ENCODE results near the gene MARCHF10. TPM values are rescaled to one million over a fixed set of nuclear protein-coding genes. Genes with fewer than 3 reads are reported as not detected.

MARCHF10 gene
- total and polyA plus RNA-seq, 9 of the 15 experiments (the other 6 are each of a cell fraction or from before 2014, with no cell fraction given) = not detected

GRCh38 chr17:62781356-62781755, 26.8 kb downstream of the MARCHF10 start (continued):
- TF ChIP-seq THRAP3 (IDR thresholded peaks at IDR 0.05; ENCODE audit: borderline replicate concordance) = no peak

- H3K4me1 ChIP-seq (replicated peaks in 1 of 2; ENCODE audit: control insufficient read depth in 2 of 2, insufficient read depth in 2 of 2, low read length in 2 of 2) = peaks cover 0 to 4% of the 10 kb centered on the region in 2 experiments; a peak in 1 of 5 replicates
- H3K27me3 ChIP-seq (ENCODE audit: control insufficient read depth in 2 of 2, insufficient read depth in 2 of 2, low read length in 2 of 2) = peaks cover 20 to 33% of the 10 kb centered on the region in 2 experiments
- H3K79me2 ChIP-seq (ENCODE audit: control insufficient read depth, insufficient read depth, low read length) = no peaks in the 10 kb centered on the region
- no peak for DNase-seq (ENCODE audit: extremely low read depth in 1 of 4, low spot score in 3 of 4)
- CTCF ChIA-PET (ENCODE audit: low intra/inter-chr PET ratio) = no interaction called here
- H3K9ac ChIP-seq (ENCODE audit: insufficient read depth in 1 of 2, low read depth in 2 of 2, low read length in 2 of 2) = no peak overlapping the region
- H3K9me1 ChIP-seq (ENCODE audit: control insufficient read depth, insufficient read depth, low read length) = no peaks in the 10 kb centered on the region
- no peak overlapping the region for H2AFZ ChIP-seq (ENCODE audit: low read depth, low read length)
- no peaks in the 10 kb centered on the region; the same call in 1 of the 2 replicates for H4K20me1 ChIP-seq (replicated peaks; ENCODE audit: control insufficient read depth, insufficient read depth, low read length)
- WGBS (ENCODE audit: insufficient coverage, low coverage, missing lambda C conversion rate) = 2% methylated on average over 6 of the region's 6 CpGs
- H3K4me3 ChIP-seq = no peak overlapping the region
- BruUV-seq (replicated peaks) = no TSS peak
- no peak for FAIRE-seq
- no peaks in the 10 kb centered on the region for H3K36me3 ChIP-seq (ENCODE audit: control insufficient read depth, insufficient read depth, low read length)
- intact Hi-C loops (cut with micrococcal nuclease) = no loop called here
- ATAC-seq = no peak
- H3K4me2 ChIP-seq (ENCODE audit: insufficient read depth, low read length) = no peak overlapping the region
- POLR2A ChIA-PET = no interaction called here
- no peak for TF ChIP-seq EZH2 (IDR thresholded peaks at IDR 0.05; ENCODE audit: borderline replicate concordance, low read depth, low read length)
- TF ChIP-seq PKNOX1 (IDR thresholded peaks at IDR 0.05) = 0 out of 2 replicates have a peak, but pooled peaks have one; percentile 12
- H3K27ac ChIP-seq (ENCODE audit: extremely low read depth, low read depth, low read length) = no peak overlapping the region
- H3K9me3 ChIP-seq (replicated peaks; ENCODE audit: control insufficient read depth, insufficient read depth, low read depth, low read length) = no peaks in the 10 kb centered on the region
- in situ Hi-C loops (cut with MboI) = no loop called here
Measured at GRCh38 chr17:62780951-62781350, 27.2 kb downstream of the MARCHF10 start.

Data from K562 (cell line).